Astrocyte (in vitro differentiated cells and primary cell): Measurements from ENCODE around the gene CIBAR2. TPM values are rescaled to one million over a fixed set of nuclear protein-coding genes. Genes with fewer than 3 reads are reported as not detected.

ENCODE experiments used
- DNase-seq: peaks from one replicate; pipeline ENCODE4 v3.0.0-alpha.2; 2010; ENCODE audit warnings: low read depth
- FAIRE-seq: peaks from 2 replicates; lab custom pipeline; 2011; peaks lifted over from hg19 to GRCh38; lab: Jason Lieb, UNC
- H2AFZ ChIP-seq: 2 replicates; pipeline ENCODE4 v1.6.0; 2012; ENCODE audit warnings: low read depth, low read length, inconsistent platforms
- H3K27ac ChIP-seq: 2 replicates; pipeline ENCODE4 v1.5.1; 2011; ENCODE audit warnings: low read depth, low read length, inconsistent platforms
- H3K27me3 ChIP-seq: 2 replicates; pipeline ENCODE4 v1.6.0; 2011; ENCODE audit warnings: low read length, inconsistent platforms; ENCODE audit not compliant: insufficient read depth
- H3K36me3 ChIP-seq: 2 replicates; pipeline ENCODE4 v1.5.1; 2011; ENCODE audit warnings: low read length, inconsistent platforms; ENCODE audit not compliant: insufficient read depth
- H3K4me1 ChIP-seq: 2 replicates; pipeline ENCODE4 v1.5.1; 2011; ENCODE audit warnings: low read length, inconsistent platforms; ENCODE audit not compliant: insufficient read depth
- H3K4me2 ChIP-seq: 2 replicates; pipeline ENCODE4 v1.6.0; 2012; ENCODE audit warnings: low read length, inconsistent platforms
- H3K4me3 ChIP-seq: 2 replicates; pipeline ENCODE4 v1.5.1; 2011; ENCODE audit warnings: low read depth, mild to moderate bottlenecking, low read length, inconsistent platforms; ENCODE audit not compliant: insufficient read depth
- H3K79me2 ChIP-seq: 2 replicates; pipeline ENCODE4 v1.6.0; 2012; ENCODE audit warnings: mild to moderate bottlenecking, low read length, inconsistent platforms; ENCODE audit not compliant: insufficient read depth
- H3K9ac ChIP-seq: 2 replicates; pipeline ENCODE4 v1.6.0; 2012; ENCODE audit warnings: mild to moderate bottlenecking, low read length, inconsistent platforms
- H3K9me3 ChIP-seq: 2 replicates; pipeline ENCODE4 v1.5.1; 2012; ENCODE audit warnings: low read depth, mild to moderate bottlenecking, low read length, inconsistent platforms; ENCODE audit not compliant: insufficient read depth
- H4K20me1 ChIP-seq: 2 replicates; pipeline ENCODE4 v1.6.0; 2012; ENCODE audit warnings: low read length, inconsistent platforms; ENCODE audit not compliant: insufficient read depth
- H3K27ac Mint-ChIP-seq: one replicate; pipeline ENCODE4 v1.8.0; 2021; ENCODE audit warnings: mild to moderate bottlenecking, mixed read lengths; ENCODE audit not compliant: unreplicated experiment
- H3K27me3 Mint-ChIP-seq: one replicate; pipeline ENCODE4 v1.8.0; 2021; ENCODE audit warnings: low read depth, mixed read lengths; ENCODE audit not compliant: unreplicated experiment
- H3K36me3 Mint-ChIP-seq: one replicate; pipeline ENCODE4 v1.8.0; 2021; ENCODE audit warnings: low read depth, mixed read lengths; ENCODE audit not compliant: unreplicated experiment
- H3K4me1 Mint-ChIP-seq: one replicate; pipeline ENCODE4 v1.8.0; 2021; ENCODE audit warnings: low read depth, mixed read lengths; ENCODE audit not compliant: unreplicated experiment
- H3K4me3 Mint-ChIP-seq: one replicate; pipeline ENCODE4 v1.8.0; 2021; ENCODE audit warnings: mild to moderate bottlenecking, moderate library complexity, mixed read lengths; ENCODE audit not compliant: unreplicated experiment
- H3K9me3 Mint-ChIP-seq: one replicate; pipeline ENCODE4 v1.8.0; 2021; ENCODE audit warnings: mild to moderate bottlenecking, mixed read lengths; ENCODE audit not compliant: unreplicated experiment
- CTCF ChIP-seq: IDR thresholded peaks from 2 replicates; pipeline ENCODE4 v1.5.1; 2011; ENCODE audit warnings: low read depth, mild to moderate bottlenecking, inconsistent platforms, low read length, moderate library complexity; ENCODE audit not compliant: insufficient read depth
- EZH2 ChIP-seq: IDR thresholded peaks from 2 replicates; pipeline ENCODE4 v1.6.1; 2012; ENCODE audit warnings: mild to moderate bottlenecking, low read length, inconsistent platforms; ENCODE audit not compliant: insufficient read depth
- total RNA-seq: library from RNA; stranded (reverse); gene quantifications from 2 replicates; pipeline ENCODE4 v1.2.1, GENCODE V29; 2021

The CIBAR2 gene
- total RNA-seq, 1 donor from 2014 or later = not detected

DNA sequence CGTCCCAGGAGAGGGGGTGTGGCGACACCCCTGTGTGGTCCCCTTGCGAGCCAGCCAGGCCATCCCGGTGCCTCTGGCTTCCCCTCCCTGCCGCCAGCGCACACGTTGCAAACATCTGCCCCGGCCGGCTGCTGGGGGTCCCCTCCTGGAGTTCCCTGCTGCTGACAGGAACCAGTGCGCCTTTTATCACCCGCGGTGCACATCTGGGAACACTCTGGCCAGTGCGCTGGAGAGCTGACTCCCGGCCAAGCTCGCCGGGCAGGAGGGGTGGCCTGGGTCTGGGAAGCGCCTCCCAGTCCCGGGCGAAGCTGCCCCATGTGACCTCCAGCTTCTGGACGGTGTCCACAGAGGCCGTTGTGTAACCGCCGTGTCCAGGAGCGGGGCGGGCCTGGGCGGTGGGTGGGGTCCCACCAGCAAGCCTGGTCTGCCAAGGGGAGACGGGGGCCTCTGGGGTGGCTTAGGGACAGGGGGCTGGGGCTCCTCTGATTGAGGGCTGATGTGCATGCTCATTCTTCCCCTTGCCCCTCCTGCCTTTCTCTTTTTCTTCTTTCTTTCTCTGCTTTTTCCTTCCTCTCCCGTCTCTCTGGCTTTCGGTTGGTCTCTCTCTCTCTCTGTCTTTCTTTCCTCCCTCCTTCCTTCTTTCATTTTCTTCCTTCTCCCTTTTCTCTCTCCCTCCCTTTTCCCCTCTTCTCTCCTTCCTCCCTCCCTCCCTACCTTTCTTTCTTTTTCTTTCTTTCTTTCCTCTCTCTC is 25.2 kb upstream of the CIBAR2 start:
- H3K36me3 ChIP-seq = no peaks in the 10 kb centered on the region
- DNase-seq (peak; percentile 68), FAIRE-seq (no peak)
- H3K27ac ChIP-seq = no peak overlapping the region
- H3K4me3 ChIP-seq = no peak overlapping the region
- no peaks in the 10 kb centered on the region for H4K20me1 ChIP-seq
- H3K9ac ChIP-seq = peak overlapping the region; percentile 50
- peaks cover 3% of the 10 kb centered on the region for H3K9me3 Mint-ChIP-seq
- H3K9me3 ChIP-seq = no peaks in the 10 kb centered on the region
- peak overlapping the region; percentile 76 for H3K4me2 ChIP-seq
- no peaks in the 10 kb centered on the region for H3K27me3 ChIP-seq
- no peak for TF ChIP-seq EZH2
- no peak for TF ChIP-seq CTCF
- peaks cover 3% of the 10 kb centered on the region for H3K4me1 Mint-ChIP-seq
- no peak overlapping the region for H3K4me3 Mint-ChIP-seq
- H3K4me1 ChIP-seq = peaks cover 18% of the 10 kb centered on the region
- H2AFZ ChIP-seq = peak overlapping the region; percentile 60
- H3K36me3 Mint-ChIP-seq = no peaks in the 10 kb centered on the region
- no peak overlapping the region for H3K27ac Mint-ChIP-seq
- H3K79me2 ChIP-seq = no peaks in the 10 kb centered on the region
- H3K27me3 Mint-ChIP-seq = peaks cover 30% of the 10 kb centered on the region

DNA sequence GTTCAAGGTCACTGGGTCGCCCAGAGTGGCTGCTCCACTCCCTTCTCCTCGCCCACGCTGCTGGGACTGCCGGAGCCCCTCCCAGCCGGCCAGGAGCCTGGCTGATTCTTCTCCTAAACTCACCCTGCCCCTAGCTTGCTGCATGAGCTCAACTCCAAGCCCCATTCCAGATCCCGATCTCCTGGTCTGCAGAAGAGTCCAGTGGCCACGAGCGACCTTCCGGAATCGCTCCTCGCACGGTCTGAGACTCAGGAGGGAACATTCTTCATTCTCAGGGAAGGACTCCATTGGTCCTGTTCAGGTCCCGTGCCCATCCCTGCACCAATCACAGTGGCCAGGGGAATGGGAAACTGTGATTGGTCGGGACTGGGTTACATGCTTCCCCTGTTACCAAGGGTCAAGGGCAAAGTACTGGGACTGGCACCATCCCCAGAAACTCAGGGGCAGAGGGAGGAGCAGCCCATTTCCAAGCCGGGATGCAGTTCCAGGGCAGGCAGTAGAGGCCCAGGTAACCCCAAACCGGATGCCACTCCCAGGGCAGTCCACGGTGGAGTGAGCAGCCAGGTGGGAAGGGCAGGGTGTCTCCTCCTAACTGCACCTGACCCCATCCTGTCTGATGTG is 24.5 kb upstream of the CIBAR2 start:
- Histone ChIP-seq H2AFZ (peak overlapping the region; percentile 56), H4K20me1 (no peaks in the 10 kb centered on the region), H3K27me3 (no peaks in the 10 kb centered on the region), H3K36me3 (no peaks in the 10 kb centered on the region), H3K4me1 (peaks cover 18% of the 10 kb centered on the region), H3K79me2 (no peaks in the 10 kb centered on the region), H3K9me3 (no peaks in the 10 kb centered on the region), H3K4me2 (peak overlapping the region; percentile 76), H3K9ac (no peak overlapping the region), H3K27ac (no peak overlapping the region), H3K4me3 (no peak overlapping the region)
- Mint-ChIP-seq H3K36me3 (no peaks in the 10 kb centered on the region), H3K27me3 (peaks cover 27% of the 10 kb centered on the region), H3K4me3 (no peak overlapping the region), H3K27ac (no peak overlapping the region), H3K4me1 (peaks cover 3% of the 10 kb centered on the region), H3K9me3 (peaks cover 3% of the 10 kb centered on the region)
- TF ChIP-seq EZH2 (no peak), CTCF (no peak)
- DNase-seq = no peak
- FAIRE-seq = no peak

GRCh38 chr16:85136213-85136701 is 24.0 kb upstream of the CIBAR2 start:
- Histone ChIP-seq H3K4me3 (no peak overlapping the region), H3K36me3 (no peaks in the 10 kb centered on the region), H2AFZ (peak overlapping the region; percentile 56), H3K79me2 (no peaks in the 10 kb centered on the region), H3K9ac (no peak overlapping the region), H4K20me1 (no peaks in the 10 kb centered on the region), H3K27ac (no peak overlapping the region), H3K4me1 (peaks cover 18% of the 10 kb centered on the region), H3K27me3 (no peaks in the 10 kb centered on the region), H3K9me3 (no peaks in the 10 kb centered on the region), H3K4me2 (no peak overlapping the region)
- TF ChIP-seq EZH2 (no peak), CTCF (no peak)
- Mint-ChIP-seq H3K27ac (no peak overlapping the region), H3K27me3 (peaks cover 22% of the 10 kb centered on the region), H3K4me3 (no peak overlapping the region), H3K36me3 (no peaks in the 10 kb centered on the region), H3K9me3 (peaks cover 3% of the 10 kb centered on the region), H3K4me1 (peaks cover 3% of the 10 kb centered on the region)
- FAIRE-seq (no peak), DNase-seq (no peak)
